Measurements from ENCODE around the gene NCF2. TPM values are rescaled to one million over a fixed set of nuclear protein-coding genes. Genes with fewer than 3 reads are reported as not detected.
A peak's percentile ranks its signal among the peaks of the same experiment; 100 is the strongest.

Gene NCF2
- total and polyA plus RNA-seq, 12 donors: 2.3 to 22.7 (median 13.9) TPM

- Histone ChIP-seq H3K27me3 (no peaks in the 10 kb centered on the region), H3K4me3 (peak overlapping the region in 2 of 4 donors; percentile 10 to 91), H3K4me1 (replicated peaks in 1 of 2) (peaks cover 24 to 51% of the 10 kb centered on the region in 2 donors), H3K27ac (peak overlapping the region in 4 of 5 donors; percentile 29 to 93 (median 68)), H3K9me3 (replicated peaks in 1 of 3) (peaks cover 0 to 4% (median 0%) of the 10 kb centered on the region in 3 donors), H3K36me3 (replicated peaks in 1 of 2) (peaks cover 0 to 21% of the 10 kb centered on the region in 2 donors)
- intact Hi-C loops (cut with DNase I): no loop called here
- WGBS, 4 donors: 0 to 3% (median 0%) methylated on average over 1 of the region's 1 CpG
- TF ChIP-seq POLR2A (IDR thresholded peaks at IDR 0.05): peak in 1 of 2 donors; percentile 20
- TF ChIP-seq CTCF (IDR thresholded peaks at IDR 0.05): peak; percentile 25 to 64 (median 46)
- DNase-seq: no peak
Measured at GRCh38 chr1:183633676-183634343, 43.6 kb upstream of the NCF2 start.

- no peak for DNase-seq
- H3K27ac ChIP-seq: peak overlapping the region in 2 of 5 donors; percentile 49 to 93
- no peak for TF ChIP-seq POLR2A (IDR thresholded peaks at IDR 0.05)
- TF ChIP-seq CTCF (IDR thresholded peaks at IDR 0.05): no peak
- intact Hi-C loops (cut with DNase I): no loop called here
- H3K9me3 ChIP-seq (replicated peaks in 1 of 3): peaks cover 0 to 4% (median 0%) of the 10 kb centered on the region in 3 donors
- H3K4me3 ChIP-seq: peak overlapping the region in 1 of 4 donors; percentile 91
- no peaks in the 10 kb centered on the region for H3K27me3 ChIP-seq
- peaks cover 24 to 56% of the 10 kb centered on the region in 2 donors for H3K4me1 ChIP-seq (replicated peaks in 1 of 2)
- peaks cover 0 to 28% of the 10 kb centered on the region in 2 donors for H3K36me3 ChIP-seq (replicated peaks in 1 of 2)
- WGBS, 4 donors: 54 to 68% (median 65%) methylated on average over 1 of the region's 1 CpG
Measured at GRCh38 chr1:183632964-183633363, 42.7 kb upstream of the NCF2 start.

GRCh38 chr1:183632114-183632513 is 41.9 kb upstream of the NCF2 start:
- peak overlapping the region in 1 of 5 donors; percentile 29 for H3K27ac ChIP-seq
- TF ChIP-seq POLR2A (IDR thresholded peaks at IDR 0.05) (no peak), CTCF (IDR thresholded peaks at IDR 0.05) (no peak)
- H3K9me3 ChIP-seq (replicated peaks in 1 of 3): peaks cover 0 to 4% (median 0%) of the 10 kb centered on the region in 3 donors
- peaks cover 0 to 28% of the 10 kb centered on the region in 2 donors for H3K36me3 ChIP-seq (replicated peaks in 1 of 2)
- WGBS, 4 donors: 33 to 56% (median 44%) methylated on average over 2 of the region's 2 CpGs
- DNase-seq: no peak
- H3K4me3 ChIP-seq: peak overlapping the region in 1 of 4 donors; percentile 91
- intact Hi-C loops (cut with DNase I): no loop called here
- H3K27me3 ChIP-seq: no peaks in the 10 kb centered on the region
- H3K4me1 ChIP-seq (replicated peaks in 1 of 2): peaks cover 27 to 62% of the 10 kb centered on the region in 2 donors

GRCh38 chr1:183630748-183631147 is 40.5 kb upstream of the NCF2 start:
- Histone ChIP-seq H3K36me3 (replicated peaks in 1 of 2) (peaks cover 0 to 28% of the 10 kb centered on the region in 2 donors), H3K27ac (peak overlapping the region in 1 of 5 donors; percentile 31), H3K9me3 (replicated peaks in 1 of 3) (peaks cover 0 to 4% (median 0%) of the 10 kb centered on the region in 3 donors), H3K27me3 (no peaks in the 10 kb centered on the region), H3K4me3 (no peak overlapping the region), H3K4me1 (replicated peaks in 1 of 2) (peaks cover 35 to 75% of the 10 kb centered on the region in 2 donors)
- TF ChIP-seq CTCF (IDR thresholded peaks at IDR 0.05): no peak
- no peak for TF ChIP-seq POLR2A (IDR thresholded peaks at IDR 0.05)
- intact Hi-C loops (cut with DNase I): no loop called here
- DNase-seq: no peak
- WGBS, 4 donors: 34 to 58% (median 45%) methylated on average over 2 of the region's 2 CpGs
